OCI-M2 (cell line): ENCODE data around the gene TMEM237.
"Not testable (repeated sequence)": the region's sequence is repeated elsewhere in the genome, so short reads cannot be mapped to it uniquely, and the experiment has no call there.

ENCODE experiments used
- DNase-seq: peaks from one replicate; lab custom pipeline; 2025; ENCODE audit not compliant: unreplicated experiment; lab: John Stamatoyannopoulos, UW

Gene TMEM237, protein sequence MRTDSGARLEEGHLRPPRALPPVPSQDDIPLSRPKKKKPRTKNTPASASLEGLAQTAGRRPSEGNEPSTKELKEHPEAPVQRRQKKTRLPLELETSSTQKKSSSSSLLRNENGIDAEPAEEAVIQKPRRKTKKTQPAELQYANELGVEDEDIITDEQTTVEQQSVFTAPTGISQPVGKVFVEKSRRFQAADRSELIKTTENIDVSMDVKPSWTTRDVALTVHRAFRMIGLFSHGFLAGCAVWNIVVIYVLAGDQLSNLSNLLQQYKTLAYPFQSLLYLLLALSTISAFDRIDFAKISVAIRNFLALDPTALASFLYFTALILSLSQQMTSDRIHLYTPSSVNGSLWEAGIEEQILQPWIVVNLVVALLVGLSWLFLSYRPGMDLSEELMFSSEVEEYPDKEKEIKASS

GRCh38 chr2:201643216-201643890, at the start of gene TMEM237:
TSS of gene TMEM237 (minus strand) at chr2:201643503. CDS start at chr2:201643400, 103 bp downstream.
- DNase-seq, result no peak

GRCh38 chr2:201685156-201685555, 41.9 kb upstream of the TMEM237 start:
- DNase-seq, result no peak

DNA sequence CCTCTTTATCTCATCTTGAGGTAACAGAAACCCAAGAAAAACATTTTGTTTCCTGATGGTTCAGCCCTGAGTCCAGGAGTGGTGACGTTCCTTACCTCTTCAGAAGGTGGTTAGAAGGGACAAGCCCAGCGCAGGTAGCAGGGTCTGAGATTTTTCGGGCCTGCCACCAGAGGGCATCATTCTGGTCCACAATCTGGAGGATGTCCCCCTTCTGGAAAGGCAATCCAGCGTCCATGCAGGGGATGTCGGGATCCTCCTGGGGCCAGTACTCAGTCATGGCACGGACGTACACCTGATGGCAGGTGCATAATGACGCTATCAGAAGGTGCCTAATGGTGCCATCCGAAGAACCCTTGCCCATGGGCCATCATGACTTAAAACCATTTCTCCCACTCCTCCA, 37.4 kb upstream of the TMEM237 start:
- no peak for DNase-seq

GRCh38 chr2:201678401-201678800, 35.1 kb upstream of the TMEM237 start:
- no peak for DNase-seq

DNA sequence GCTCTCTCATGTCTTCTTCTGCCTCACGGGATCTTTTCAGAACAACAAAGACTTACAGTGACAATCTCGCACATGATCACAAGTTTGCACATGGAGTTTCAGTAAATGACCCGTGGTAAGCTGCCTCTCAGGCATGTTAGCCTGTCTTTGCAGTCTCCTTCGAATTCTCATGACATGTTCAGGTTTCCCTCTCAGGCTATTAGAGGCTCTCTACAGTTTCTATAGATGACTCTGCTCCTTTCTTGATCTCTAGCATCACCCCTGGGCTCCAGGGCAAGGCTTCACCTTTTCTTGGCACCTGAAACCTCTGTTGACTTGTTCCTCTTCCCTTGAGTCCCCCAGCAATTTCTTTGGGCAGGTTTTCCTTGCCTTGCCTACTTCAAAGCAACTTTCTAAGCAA, 32.2 kb upstream of the TMEM237 start:
- DNase-seq, result no peak

DNA sequence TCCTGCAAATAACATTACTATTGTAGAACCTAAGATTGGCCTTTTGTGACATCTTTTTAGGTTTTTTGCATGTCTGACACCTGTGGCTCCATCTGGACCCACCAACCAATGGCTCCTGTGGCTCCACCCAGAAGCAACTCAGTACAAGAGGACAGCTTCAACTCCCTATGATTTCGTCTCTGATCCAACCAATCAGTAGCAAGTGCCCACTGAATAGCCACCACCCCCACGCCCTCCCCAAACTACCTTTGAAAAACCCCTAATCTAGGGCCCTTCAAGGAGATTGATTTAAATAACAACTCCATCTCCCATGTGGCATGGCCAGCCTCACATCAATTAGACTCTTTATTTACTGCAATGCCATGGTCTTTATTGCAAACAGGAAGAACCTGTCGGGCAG, 31.5 kb upstream of the TMEM237 start:
- DNase-seq, result no peak

DNA sequence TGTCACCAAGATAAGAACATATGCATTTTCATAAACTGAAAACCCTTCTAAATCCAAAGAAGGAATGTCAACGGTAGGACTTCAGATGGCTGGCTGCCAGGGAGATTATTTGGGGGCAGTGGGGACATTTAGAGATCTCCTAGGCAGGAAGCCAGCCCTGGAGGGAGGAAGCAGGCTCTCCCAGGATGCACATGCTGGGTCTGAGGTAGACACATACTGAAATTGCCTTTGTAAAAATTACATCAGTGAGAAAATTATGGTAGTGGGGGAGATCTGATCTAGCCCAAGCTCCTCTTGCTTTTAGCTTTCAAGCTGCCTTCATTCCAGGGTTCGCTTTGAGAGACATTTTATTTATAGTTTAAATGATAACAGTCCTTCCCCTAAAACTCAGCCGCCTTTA, 31.0 kb upstream of the TMEM237 start:
- no peak for DNase-seq

- no peak for DNase-seq
Measured at GRCh38 chr2:201673546-201673945, 30.2 kb upstream of the TMEM237 start.

DNA sequence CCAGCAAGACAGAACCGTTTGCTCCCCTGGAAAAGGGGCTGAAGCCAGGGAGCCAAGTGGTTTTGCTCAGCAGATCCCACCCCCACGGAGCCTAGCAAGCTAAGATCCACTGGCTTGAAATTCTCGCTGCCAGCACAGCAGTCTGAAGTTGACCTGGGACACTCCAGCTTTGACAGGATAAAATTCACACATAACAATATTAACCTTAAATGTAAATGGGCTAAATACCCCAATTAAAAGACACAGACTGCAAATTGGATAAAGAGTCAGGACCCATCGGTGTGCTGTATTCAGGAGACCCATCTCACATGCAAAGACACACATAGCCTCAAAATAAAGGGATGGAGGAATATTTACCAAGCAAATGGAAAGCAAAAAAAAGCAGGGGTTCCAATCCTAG, 27.9 kb upstream of the TMEM237 start:
- not testable (repeated sequence) for DNase-seq

DNA sequence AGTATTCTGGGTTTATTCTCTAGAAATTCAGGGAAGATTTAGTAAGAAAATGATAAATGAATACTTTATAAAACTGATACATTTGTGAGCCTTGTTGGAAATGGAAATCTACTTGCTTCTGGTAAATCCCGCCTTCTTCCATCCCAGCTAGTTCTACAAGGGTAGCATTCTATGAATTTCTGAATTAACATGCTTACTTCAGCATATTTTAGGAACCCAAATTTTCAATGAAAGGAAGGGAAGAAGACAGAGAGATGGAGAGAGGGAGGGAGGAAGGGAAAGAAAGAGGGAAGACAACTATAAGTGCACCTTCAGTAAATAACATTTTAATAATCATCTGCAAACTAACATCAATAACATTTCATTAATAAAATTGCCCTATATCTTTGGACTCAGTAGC, 26.6 kb upstream of the TMEM237 start:
- no peak for DNase-seq

- DNase-seq, result peak; percentile 16
Measured at GRCh38 chr2:201668402-201668910, 25.2 kb upstream of the TMEM237 start.

DNA sequence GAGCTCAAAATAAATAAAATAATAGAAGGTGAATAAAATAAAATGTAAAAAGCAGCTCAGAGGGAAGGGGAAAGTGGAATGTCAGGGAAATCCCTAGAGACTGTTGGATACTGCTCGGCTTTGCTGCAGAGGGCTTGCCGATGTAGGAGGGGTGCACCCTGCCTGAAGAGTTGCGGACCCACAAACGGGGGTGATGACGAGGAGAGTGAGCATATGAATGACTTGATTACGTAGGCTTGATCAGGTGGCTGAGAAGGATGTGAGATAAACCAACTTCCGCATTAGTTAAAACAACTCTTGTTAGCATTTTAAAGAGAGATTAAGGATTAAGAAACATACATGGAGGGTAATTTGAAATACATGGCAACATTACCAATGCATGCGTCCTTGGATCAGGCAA, 21.0 kb upstream of the TMEM237 start:
- no peak for DNase-seq

- no peak for DNase-seq
Measured at GRCh38 chr2:201661366-201661765, 18.1 kb upstream of the TMEM237 start.

DNA sequence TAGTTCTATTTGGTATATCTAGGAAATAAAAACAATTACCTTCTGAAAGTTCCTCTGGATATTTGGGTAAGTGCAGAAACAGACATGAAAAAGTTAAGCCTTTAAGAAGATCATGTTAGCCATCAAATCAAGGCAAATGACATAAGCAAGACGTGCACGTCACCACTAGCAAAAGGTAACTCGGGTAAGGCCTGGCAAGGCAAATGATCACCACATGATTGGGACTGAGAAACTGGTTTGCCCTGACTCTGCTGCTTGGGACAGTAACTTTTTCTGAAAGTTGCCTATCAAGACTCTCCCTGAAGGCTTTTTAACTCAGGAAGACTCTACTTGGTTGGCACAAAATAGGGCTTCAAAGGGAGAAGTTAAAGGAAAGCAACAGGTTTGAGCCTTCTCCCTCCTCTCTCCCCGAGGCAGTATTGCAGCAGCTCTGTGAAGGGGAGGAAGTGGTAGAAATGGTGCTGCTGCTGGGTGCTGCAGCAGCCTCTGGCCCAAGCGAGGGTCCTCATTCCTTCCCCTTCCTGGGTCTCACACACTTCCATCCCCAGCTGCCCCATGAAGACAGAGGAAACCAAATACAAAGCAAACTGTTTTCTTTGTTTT, 17.1 kb upstream of the TMEM237 start:
- no peak for DNase-seq

- no peak for DNase-seq
Measured at GRCh38 chr2:201656740-201657139, 13.4 kb upstream of the TMEM237 start.

DNA sequence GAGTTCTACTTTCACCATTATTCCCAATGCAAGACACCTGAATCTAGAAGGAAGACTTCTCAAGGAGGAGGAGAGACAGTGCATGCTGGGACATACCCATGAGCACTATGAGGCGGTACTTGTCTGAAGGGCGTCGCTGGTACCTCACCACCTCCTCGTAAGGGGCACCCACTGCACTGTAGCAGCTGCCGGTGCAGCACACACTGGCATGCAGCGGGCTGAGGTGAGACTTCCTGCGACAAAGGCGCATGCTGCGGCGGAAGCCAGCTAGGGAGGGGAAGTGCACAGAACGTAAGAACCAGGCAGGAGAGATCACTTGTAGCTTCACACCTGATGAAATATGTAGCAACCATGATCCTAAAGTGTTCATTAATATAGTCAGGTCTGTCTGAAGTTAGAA, 12.8 kb upstream of the TMEM237 start:
- DNase-seq, result no peak

- no peak for DNase-seq
Measured at GRCh38 chr2:201654616-201655384, 11.5 kb upstream of the TMEM237 start.

- no peak for DNase-seq
Measured at GRCh38 chr2:201653221-201653620, 9.9 kb upstream of the TMEM237 start.

GRCh38 chr2:201649442-201649841, 6.1 kb upstream of the TMEM237 start:
- DNase-seq, result no peak

- DNase-seq, result no peak
Measured at GRCh38 chr2:201647431-201647830, 4.1 kb upstream of the TMEM237 start.

- no peak for DNase-seq
Measured at GRCh38 chr2:201644001-201644400, 698 bp upstream of the TMEM237 start.
